Osteoblast (primary cell): ENCODE data around the gene UNC45B. TPM values are rescaled to one million over a fixed set of nuclear protein-coding genes. Genes with fewer than 3 reads are reported as not detected.
"Not testable (repeated sequence)": the region's sequence is repeated elsewhere in the genome, so short reads cannot be mapped to it uniquely, and the experiment has no call there.

Source experiments
- DNase-seq: peaks from one replicate; pipeline ENCODE4 v3.0.0; 2011; ENCODE audit warnings: low spot score, mixed read lengths; ENCODE audit not compliant: insufficient read length; ENCODE audit errors: missing footprints
- H2AFZ ChIP-seq: 2 replicates; pipeline ENCODE4 v1.6.0; 2011; ENCODE audit warnings: mild to moderate bottlenecking, low read length
- H3K27ac ChIP-seq: 2 replicates; pipeline ENCODE4 v1.5.1; 2011; ENCODE audit warnings: mild to moderate bottlenecking, low read depth, low read length, moderate library complexity
- H3K27me3 ChIP-seq: 2 replicates; pipeline ENCODE4 v1.6.0; 2012; ENCODE audit warnings: mild to moderate bottlenecking, control low read depth, inconsistent platforms, low read length, moderate library complexity; ENCODE audit not compliant: insufficient read depth
- H3K36me3 ChIP-seq: 2 replicates; pipeline ENCODE4 v1.5.1; 2011; ENCODE audit warnings: mild to moderate bottlenecking, low read length, control low read depth, moderate library complexity; ENCODE audit not compliant: insufficient read depth
- H3K4me1 ChIP-seq: 2 replicates; pipeline ENCODE4 v1.5.1; 2011; ENCODE audit warnings: mild to moderate bottlenecking, low read length, control low read depth, moderate library complexity; ENCODE audit not compliant: insufficient read depth
- H3K4me2 ChIP-seq: 2 replicates; pipeline ENCODE4 v1.6.0; 2011; ENCODE audit warnings: mild to moderate bottlenecking, low read length; ENCODE audit not compliant: insufficient read depth
- H3K4me3 ChIP-seq: fragments of 200-600 bp; sonication (generic); 3 replicates; pipeline ENCODE4 v1.5.1; 2012; ENCODE audit warnings: mild to moderate bottlenecking, low read length, inconsistent platforms; ENCODE audit not compliant: insufficient read depth
- H3K79me2 ChIP-seq: 2 replicates; pipeline ENCODE4 v1.6.0; 2012; ENCODE audit warnings: mild to moderate bottlenecking, low read length, control low read depth, inconsistent platforms; ENCODE audit not compliant: insufficient read depth
- H3K9me3 ChIP-seq: 2 replicates; pipeline ENCODE4 v1.5.1; 2011; ENCODE audit warnings: low read depth, low read length, control low read depth
- H4K20me1 ChIP-seq: 2 replicates; pipeline ENCODE4 v1.6.0; 2012; ENCODE audit warnings: mild to moderate bottlenecking, low read length, control low read depth; ENCODE audit not compliant: insufficient read depth
- total RNA-seq: library from RNA; depleted of rRNA; stranded (reverse); fragments of >200 nt; gene quantifications from 2 replicates; pipeline ENCODE4 v1.2.3, GENCODE V29; 2012
- TF ChIP-seq, protein P1 (sequence below): IDR thresholded peaks from 2 replicates; pipeline ENCODE4 v1.5.1; 2011; ENCODE audit warnings: mild to moderate bottlenecking, low read depth, low read length, moderate library complexity; ENCODE audit errors: extremely low read depth

Gene UNC45B
- total RNA-seq, 1 donor = not detected

- Histone ChIP-seq H3K4me2 (no peak overlapping the region), H3K4me3 (no peak overlapping the region), H3K79me2 (no peaks in the 10 kb centered on the region), H3K4me1 (peaks cover 6% of the 10 kb centered on the region), H3K36me3 (no peaks in the 10 kb centered on the region), H4K20me1 (no peaks in the 10 kb centered on the region), H2AFZ (no peak overlapping the region), H3K27me3 (no peaks in the 10 kb centered on the region), H3K9me3 (no peaks in the 10 kb centered on the region), H3K27ac (no peak overlapping the region)
- TF ChIP-seq, protein P1, sequence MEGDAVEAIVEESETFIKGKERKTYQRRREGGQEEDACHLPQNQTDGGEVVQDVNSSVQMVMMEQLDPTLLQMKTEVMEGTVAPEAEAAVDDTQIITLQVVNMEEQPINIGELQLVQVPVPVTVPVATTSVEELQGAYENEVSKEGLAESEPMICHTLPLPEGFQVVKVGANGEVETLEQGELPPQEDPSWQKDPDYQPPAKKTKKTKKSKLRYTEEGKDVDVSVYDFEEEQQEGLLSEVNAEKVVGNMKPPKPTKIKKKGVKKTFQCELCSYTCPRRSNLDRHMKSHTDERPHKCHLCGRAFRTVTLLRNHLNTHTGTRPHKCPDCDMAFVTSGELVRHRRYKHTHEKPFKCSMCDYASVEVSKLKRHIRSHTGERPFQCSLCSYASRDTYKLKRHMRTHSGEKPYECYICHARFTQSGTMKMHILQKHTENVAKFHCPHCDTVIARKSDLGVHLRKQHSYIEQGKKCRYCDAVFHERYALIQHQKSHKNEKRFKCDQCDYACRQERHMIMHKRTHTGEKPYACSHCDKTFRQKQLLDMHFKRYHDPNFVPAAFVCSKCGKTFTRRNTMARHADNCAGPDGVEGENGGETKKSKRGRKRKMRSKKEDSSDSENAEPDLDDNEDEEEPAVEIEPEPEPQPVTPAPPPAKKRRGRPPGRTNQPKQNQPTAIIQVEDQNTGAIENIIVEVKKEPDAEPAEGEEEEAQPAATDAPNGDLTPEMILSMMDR = no peak
- DNase-seq = no peak
Observed at GRCh38 chr17:35169835-35170363, 22.3 kb downstream of the UNC45B start.

- H3K9me3 ChIP-seq = no peaks in the 10 kb centered on the region
- H3K27ac ChIP-seq = no peak overlapping the region
- H4K20me1 ChIP-seq = no peaks in the 10 kb centered on the region
- TF ChIP-seq, protein P1 = peak; percentile 45
- H3K4me1 ChIP-seq = peaks cover 6% of the 10 kb centered on the region
- DNase-seq = no peak
- no peak overlapping the region for H3K4me3 ChIP-seq
- peak overlapping the region; percentile 53 for H3K4me2 ChIP-seq
- no peaks in the 10 kb centered on the region for H3K79me2 ChIP-seq
- peak overlapping the region; percentile 21 for H2AFZ ChIP-seq
- H3K27me3 ChIP-seq = no peaks in the 10 kb centered on the region
- no peaks in the 10 kb centered on the region for H3K36me3 ChIP-seq
Observed at GRCh38 chr17:35170968-35171771, 23.6 kb downstream of the UNC45B start.

- Histone ChIP-seq H3K9me3 (no peaks in the 10 kb centered on the region), H3K27ac (no peak overlapping the region), H3K79me2 (no peaks in the 10 kb centered on the region), H3K27me3 (no peaks in the 10 kb centered on the region), H3K36me3 (no peaks in the 10 kb centered on the region), H3K4me1 (peaks cover 6% of the 10 kb centered on the region), H3K4me2 (peak overlapping the region; percentile 53), H4K20me1 (no peaks in the 10 kb centered on the region), H2AFZ (peak overlapping the region; percentile 13), H3K4me3 (no peak overlapping the region)
- TF ChIP-seq, protein P1 = no peak
- no peak for DNase-seq
Observed at GRCh38 chr17:35171834-35172233, 24.2 kb downstream of the UNC45B start.

DNA sequence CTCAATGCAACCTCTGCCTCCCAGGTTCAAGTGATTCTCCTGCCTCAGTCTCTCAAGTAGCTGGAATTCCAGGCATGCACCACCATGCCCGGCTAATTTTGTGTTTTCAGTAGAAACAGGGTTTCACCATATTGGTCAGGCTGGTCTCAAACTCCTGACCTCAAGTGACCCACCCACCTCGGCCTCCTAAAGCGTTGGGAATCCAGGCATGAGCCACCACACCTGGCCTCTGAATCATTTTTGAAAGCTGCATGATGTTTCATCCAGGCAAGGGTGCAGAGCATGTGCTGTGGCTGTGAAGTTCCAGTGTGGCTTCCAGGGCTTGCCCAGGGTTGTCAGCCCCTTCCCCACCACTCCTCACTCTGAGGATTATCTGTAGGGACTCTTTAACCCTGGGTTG is 24.7 kb downstream of the UNC45B start:
- H3K27ac ChIP-seq, H3K27me3 ChIP-seq, H3K4me3 ChIP-seq, DNase-seq, H3K79me2 ChIP-seq, H3K36me3 ChIP-seq, H3K9me3 ChIP-seq, H4K20me1 ChIP-seq, H2AFZ ChIP-seq, H3K4me2 ChIP-seq, H3K4me1 ChIP-seq: not testable (repeated sequence)
